HG02588 (cell line): ENCODE results near the gene SHBG.
"Not testable (repeated sequence)": the region's sequence is repeated elsewhere in the genome, so short reads cannot be mapped to it uniquely, and the experiment has no call there.

ENCODE experiments used
- ATAC-seq: cut with Tn5 transposase; IDR thresholded peaks from one replicate; pipeline ENCODE4 v1.9.1; 2021; ENCODE audit warnings: mild to moderate bottlenecking, moderate library complexity; ENCODE audit not compliant: unreplicated experiment

SHBG gene

GRCh38 chr17:7611635-7612293 lies 18.2 kb upstream of the SHBG start:
- no peak for ATAC-seq

GRCh38 chr17:7612294-7612640 lies 17.7 kb upstream of the SHBG start:
- no peak for ATAC-seq

- no peak for ATAC-seq
Observed at GRCh38 chr17:7613769-7614424, 16.0 kb upstream of the SHBG start.

- peak; percentile 82 for ATAC-seq
Observed at GRCh38 chr17:7614425-7615264, 15.3 kb upstream of the SHBG start, which contains the start of gene FXR2. Gene FXR2, minus strand, starts transcription at chr17:7614897. Its CDS starts 365 bp downstream, at chr17:7614532.

- no peak for ATAC-seq
Observed at GRCh38 chr17:7615265-7615747, 14.6 kb upstream of the SHBG start.

GRCh38 chr17:7618608-7619007 lies 11.3 kb upstream of the SHBG start:
- no peak for ATAC-seq

- no peak for ATAC-seq
Observed at GRCh38 chr17:7620835-7621234, 9.1 kb upstream of the SHBG start.

- no peak for ATAC-seq
Observed at GRCh38 chr17:7623661-7624060, 6.3 kb upstream of the SHBG start.

- not testable (repeated sequence) for ATAC-seq
Observed at GRCh38 chr17:7625749-7626148, 4.2 kb upstream of the SHBG start.

- ATAC-seq, result no peak
Observed at GRCh38 chr17:7626307-7626706, 3.6 kb upstream of the SHBG start.

GRCh38 chr17:7626956-7627249 lies 3.0 kb upstream of the SHBG start:
- no peak for ATAC-seq

- ATAC-seq, result peak; percentile 89
Observed at GRCh38 chr17:7627250-7628121, 2.4 kb upstream of the SHBG start, which contains the start of gene SAT2. Gene SAT2, minus strand, starts transcription at chr17:7627821. Its CDS starts 186 bp downstream, at chr17:7627635.

- no peak for ATAC-seq
Observed at GRCh38 chr17:7631398-7632380, 1.8 kb downstream of the SHBG start.

- ATAC-seq, result no peak
Observed at GRCh38 chr17:7632492-7632894, 2.6 kb downstream of the SHBG start.

GRCh38 chr17:7633093-7633492 lies 3.2 kb downstream of the SHBG start:
- no peak for ATAC-seq

- ATAC-seq, result no peak
Observed at GRCh38 chr17:7634384-7634783, 4.4 kb downstream of the SHBG start.

- ATAC-seq, result no peak
Observed at GRCh38 chr17:7636163-7636562, 6.2 kb downstream of the SHBG start.

- no peak for ATAC-seq
Observed at GRCh38 chr17:7640783-7641182, 10.8 kb downstream of the SHBG start.

- not testable (repeated sequence) for ATAC-seq
Observed at GRCh38 chr17:7641635-7642034, 11.7 kb downstream of the SHBG start.

- ATAC-seq, result no peak
Observed at GRCh38 chr17:7644775-7645174, 14.8 kb downstream of the SHBG start.
